ENCODE data around the gene PDE4DIP. TPM values are rescaled to one million over a fixed set of nuclear protein-coding genes. Genes with fewer than 3 reads are reported as not detected.
"Not testable (repeated sequence)": the region's sequence is repeated elsewhere in the genome, so short reads cannot be mapped to it uniquely, and the experiment has no call there.

PDE4DIP gene
- total RNA-seq, 2 experiments from 2014 or later: 37.5 to 52.2 TPM

- H3K4me1 ChIP-seq (ENCODE audit: insufficient read depth, low read length, poor library complexity, severe bottlenecking): peaks cover 25% of the 10 kb centered on the region
- H2AFZ ChIP-seq (ENCODE audit: low read length); H3K79me2 ChIP-seq (ENCODE audit: insufficient read depth, low read depth, low read length); H3K9me3 ChIP-seq (ENCODE audit: low read length); DNase-seq (ENCODE audit: low spot score); H3K36me3 ChIP-seq (ENCODE audit: insufficient read depth, low read length); BruUV-seq (replicated peaks); H3K9me2 ChIP-seq (ENCODE audit: insufficient read depth, low read length); POLR2A ChIA-PET; CTCF ChIA-PET (ENCODE audit: unreplicated experiment); H3K4me3 ChIP-seq (ENCODE audit: low read depth, low read length, poor library complexity, severe bottlenecking); H3K27ac ChIP-seq (ENCODE audit: low read depth, low read length, poor library complexity, severe bottlenecking); H3K4me2 ChIP-seq (ENCODE audit: low read length); intact Hi-C loops (cut with micrococcal nuclease; ENCODE audit: unreplicated experiment); H4K20me1 ChIP-seq (ENCODE audit: insufficient read depth, low read length): not testable (repeated sequence)
These were observed 72.0 kb downstream of the PDE4DIP start for GRCh38 chr1:148916222-148916621.

DNA sequence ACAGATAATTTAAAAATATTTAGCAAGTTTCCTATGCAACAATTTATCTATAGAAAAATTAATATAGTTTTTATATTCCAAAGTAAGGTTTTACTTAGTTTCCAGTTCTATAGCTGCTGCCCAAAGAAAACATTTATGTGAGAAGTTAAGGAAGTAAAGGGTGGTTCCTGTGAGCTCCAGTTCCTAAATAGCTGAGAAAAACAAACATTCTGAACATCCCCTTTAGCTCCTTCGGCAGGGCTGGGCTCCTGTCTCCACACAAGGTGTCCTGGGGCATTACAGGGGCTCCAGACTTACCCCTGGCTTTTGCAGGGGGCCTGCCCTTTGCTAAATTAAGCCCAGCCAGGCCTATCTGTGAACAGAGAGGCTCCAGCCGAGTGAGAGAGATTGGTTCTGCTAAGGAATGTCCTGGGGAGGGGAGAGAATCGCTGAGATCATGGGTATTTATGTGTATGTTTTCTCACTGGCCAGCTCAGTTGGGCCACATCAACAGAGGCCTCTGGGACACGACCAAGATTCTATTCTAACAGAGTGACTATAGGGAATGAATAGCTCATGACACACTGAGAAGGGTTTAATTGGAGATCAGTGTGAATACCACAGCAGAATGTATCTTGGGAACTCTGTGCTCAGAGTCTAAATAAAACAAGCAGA, 72.6 kb downstream of the PDE4DIP start:
- CTCF ChIA-PET (ENCODE audit: unreplicated experiment); BruUV-seq (replicated peaks); H2AFZ ChIP-seq (ENCODE audit: low read length); H3K79me2 ChIP-seq (ENCODE audit: insufficient read depth, low read depth, low read length); intact Hi-C loops (cut with micrococcal nuclease; ENCODE audit: unreplicated experiment); H3K9me3 ChIP-seq (ENCODE audit: low read length); POLR2A ChIA-PET; H3K36me3 ChIP-seq (ENCODE audit: insufficient read depth, low read length); DNase-seq (ENCODE audit: low spot score); H3K4me3 ChIP-seq (ENCODE audit: low read depth, low read length, poor library complexity, severe bottlenecking); H3K9me2 ChIP-seq (ENCODE audit: insufficient read depth, low read length); H4K20me1 ChIP-seq (ENCODE audit: insufficient read depth, low read length): not testable (repeated sequence)
- H3K27ac ChIP-seq (ENCODE audit: low read depth, low read length, poor library complexity, severe bottlenecking): peak overlapping the region; percentile 56
- H3K4me2 ChIP-seq (ENCODE audit: low read length): 0 out of 2 replicates have a peak overlapping the region, but pooled peaks have one; percentile 26
- H3K4me1 ChIP-seq (ENCODE audit: insufficient read depth, low read length, poor library complexity, severe bottlenecking): peaks cover 22% of the 10 kb centered on the region

DNA sequence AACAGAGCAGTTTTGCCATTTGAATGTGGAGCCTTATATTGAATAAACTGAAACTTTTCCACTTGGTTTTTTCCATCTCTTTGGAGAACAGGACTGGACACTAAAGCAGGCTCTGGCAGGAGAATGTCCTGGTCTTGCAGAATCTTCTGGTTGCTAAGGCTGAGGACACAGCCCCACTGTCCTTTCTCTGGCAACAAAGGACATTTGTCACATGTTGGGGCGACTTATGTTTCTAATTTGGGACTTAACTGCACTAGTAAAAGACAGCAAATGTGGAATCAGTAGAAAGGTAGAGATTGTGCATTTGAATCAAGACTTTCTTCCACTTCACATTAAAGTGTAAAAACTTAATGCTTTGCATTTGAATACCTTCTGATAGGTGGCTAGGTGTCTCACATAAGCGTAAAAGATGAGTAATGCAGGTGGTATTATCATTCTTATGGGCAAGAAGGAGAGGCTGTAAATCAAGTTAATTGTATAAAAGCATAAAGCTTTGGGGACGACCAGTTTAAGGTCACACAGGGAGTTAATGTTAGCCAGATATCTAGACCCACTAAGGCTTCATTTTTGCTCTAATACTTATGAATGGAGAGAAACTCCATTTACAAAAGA, 74.7 kb downstream of the PDE4DIP start:
- H3K4me3 ChIP-seq (ENCODE audit: low read depth, low read length, poor library complexity, severe bottlenecking); CTCF ChIA-PET (ENCODE audit: unreplicated experiment); BruUV-seq (replicated peaks); intact Hi-C loops (cut with micrococcal nuclease; ENCODE audit: unreplicated experiment); POLR2A ChIA-PET; H3K79me2 ChIP-seq (ENCODE audit: insufficient read depth, low read depth, low read length); H4K20me1 ChIP-seq (ENCODE audit: insufficient read depth, low read length); H3K9me3 ChIP-seq (ENCODE audit: low read length); H3K36me3 ChIP-seq (ENCODE audit: insufficient read depth, low read length); H3K9me2 ChIP-seq (ENCODE audit: insufficient read depth, low read length): not testable (repeated sequence)
- peak; percentile 5 for DNase-seq (ENCODE audit: low spot score)
- Histone ChIP-seq H2AFZ (ENCODE audit: low read length) (peak overlapping the region; percentile 27; the same call in 1 of the 2 replicates), H3K27ac (ENCODE audit: low read depth, low read length, poor library complexity, severe bottlenecking) (peak overlapping the region; percentile 58), H3K4me1 (ENCODE audit: insufficient read depth, low read length, poor library complexity, severe bottlenecking) (peaks cover 21% of the 10 kb centered on the region), H3K4me2 (ENCODE audit: low read length) (peak overlapping the region; percentile 64)

- DNase-seq (ENCODE audit: low spot score); H4K20me1 ChIP-seq (ENCODE audit: insufficient read depth, low read length); H2AFZ ChIP-seq (ENCODE audit: low read length); H3K9me3 ChIP-seq (ENCODE audit: low read length); H3K27ac ChIP-seq (ENCODE audit: low read depth, low read length, poor library complexity, severe bottlenecking); H3K4me2 ChIP-seq (ENCODE audit: low read length); H3K4me3 ChIP-seq (ENCODE audit: low read depth, low read length, poor library complexity, severe bottlenecking); BruUV-seq (replicated peaks); POLR2A ChIA-PET; CTCF ChIA-PET (ENCODE audit: unreplicated experiment); intact Hi-C loops (cut with micrococcal nuclease; ENCODE audit: unreplicated experiment); H3K36me3 ChIP-seq (ENCODE audit: insufficient read depth, low read length); H3K79me2 ChIP-seq (ENCODE audit: insufficient read depth, low read depth, low read length); H3K9me2 ChIP-seq (ENCODE audit: insufficient read depth, low read length): not testable (repeated sequence)
- peaks cover 21% of the 10 kb centered on the region for H3K4me1 ChIP-seq (ENCODE audit: insufficient read depth, low read length, poor library complexity, severe bottlenecking)
These were observed 76.8 kb downstream of the PDE4DIP start for GRCh38 chr1:148921047-148921446.

DNA sequence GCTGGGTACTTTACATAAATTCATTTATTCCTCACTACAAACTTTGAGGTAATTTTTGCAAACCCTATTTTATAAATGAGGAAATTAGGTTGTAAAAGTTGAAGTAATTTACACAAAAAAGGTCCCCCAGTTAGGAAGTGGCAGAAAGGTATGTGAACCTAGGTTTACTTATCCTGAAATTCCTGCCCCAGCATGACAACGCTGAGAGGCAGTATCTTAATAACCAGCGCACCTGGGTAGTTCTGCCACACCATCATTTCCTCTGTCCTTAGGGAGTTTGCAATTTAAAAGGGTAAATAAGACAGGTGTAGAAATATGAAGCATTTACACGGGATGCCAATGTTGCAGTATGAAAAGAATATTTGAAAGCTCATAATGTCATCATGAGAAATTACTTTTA, 79.6 kb downstream of the PDE4DIP start:
- H3K4me2 ChIP-seq (ENCODE audit: low read length); BruUV-seq (replicated peaks); H3K27ac ChIP-seq (ENCODE audit: low read depth, low read length, poor library complexity, severe bottlenecking); DNase-seq (ENCODE audit: low spot score); H4K20me1 ChIP-seq (ENCODE audit: insufficient read depth, low read length); H2AFZ ChIP-seq (ENCODE audit: low read length); intact Hi-C loops (cut with micrococcal nuclease; ENCODE audit: unreplicated experiment); POLR2A ChIA-PET; H3K9me2 ChIP-seq (ENCODE audit: insufficient read depth, low read length); CTCF ChIA-PET (ENCODE audit: unreplicated experiment); H3K4me3 ChIP-seq (ENCODE audit: low read depth, low read length, poor library complexity, severe bottlenecking); H3K36me3 ChIP-seq (ENCODE audit: insufficient read depth, low read length); H3K79me2 ChIP-seq (ENCODE audit: insufficient read depth, low read depth, low read length); H3K9me3 ChIP-seq (ENCODE audit: low read length): not testable (repeated sequence)
- H3K4me1 ChIP-seq (ENCODE audit: insufficient read depth, low read length, poor library complexity, severe bottlenecking): peaks cover 11% of the 10 kb centered on the region

GRCh38 chr1:148927645-148928044, 83.4 kb downstream of the PDE4DIP start:
- H3K79me2 ChIP-seq (ENCODE audit: insufficient read depth, low read depth, low read length); POLR2A ChIA-PET; BruUV-seq (replicated peaks): not testable (repeated sequence)

More at GRCh38 chr1:148927645-148928044, 83.4 kb downstream of the PDE4DIP start:
- DNase-seq (ENCODE audit: low spot score); H3K4me2 ChIP-seq (ENCODE audit: low read length); intact Hi-C loops (cut with micrococcal nuclease; ENCODE audit: unreplicated experiment); H3K9me2 ChIP-seq (ENCODE audit: insufficient read depth, low read length); H3K4me1 ChIP-seq (ENCODE audit: insufficient read depth, low read length, poor library complexity, severe bottlenecking); H3K27ac ChIP-seq (ENCODE audit: low read depth, low read length, poor library complexity, severe bottlenecking); H3K9me3 ChIP-seq (ENCODE audit: low read length); H4K20me1 ChIP-seq (ENCODE audit: insufficient read depth, low read length); CTCF ChIA-PET (ENCODE audit: unreplicated experiment); H3K4me3 ChIP-seq (ENCODE audit: low read depth, low read length, poor library complexity, severe bottlenecking); H2AFZ ChIP-seq (ENCODE audit: low read length); H3K36me3 ChIP-seq (ENCODE audit: insufficient read depth, low read length): not testable (repeated sequence)
